ENCODE measurements around the gene LRRC4C.

Gene LRRC4C

GRCh38 chr11:41133023-41133422, 326.4 kb downstream of the LRRC4C start:
- in situ Hi-C loops (cut with MboI; ENCODE audit: low sequenced_read_pairs), result no loop called here

GRCh38 chr11:41121600-41121999, 337.9 kb downstream of the LRRC4C start:
- in situ Hi-C loops (cut with MboI; ENCODE audit: low sequenced_read_pairs), result no loop called here

- in situ Hi-C loops (cut with MboI; ENCODE audit: low sequenced_read_pairs), result no loop called here
Measured at GRCh38 chr11:41119484-41119883, 340.0 kb downstream of the LRRC4C start.

GRCh38 chr11:41118521-41118920, 340.9 kb downstream of the LRRC4C start:
- in situ Hi-C loops (cut with MboI; ENCODE audit: low sequenced_read_pairs), result no loop called here

GRCh38 chr11:41116970-41117369, 342.5 kb downstream of the LRRC4C start:
- in situ Hi-C loops (cut with MboI; ENCODE audit: low sequenced_read_pairs), result no loop called here

GRCh38 chr11:41115066-41115465, 344.4 kb downstream of the LRRC4C start:
- in situ Hi-C loops (cut with MboI; ENCODE audit: low sequenced_read_pairs), result no loop called here

GRCh38 chr11:41113160-41113559, 346.3 kb downstream of the LRRC4C start:
- in situ Hi-C loops (cut with MboI; ENCODE audit: low sequenced_read_pairs), result no loop called here

GRCh38 chr11:41110527-41110926, 348.9 kb downstream of the LRRC4C start:
- in situ Hi-C loops (cut with MboI; ENCODE audit: low sequenced_read_pairs), result no loop called here

GRCh38 chr11:41102471-41102870, 357.0 kb downstream of the LRRC4C start:
- in situ Hi-C loops (cut with MboI; ENCODE audit: low sequenced_read_pairs), result no loop called here

- in situ Hi-C loops (cut with MboI; ENCODE audit: low sequenced_read_pairs), result no loop called here
Measured at GRCh38 chr11:41099654-41100053, 359.8 kb downstream of the LRRC4C start.

- in situ Hi-C loops (cut with MboI; ENCODE audit: low sequenced_read_pairs), result no loop called here
Measured at GRCh38 chr11:41085123-41085522, 374.3 kb downstream of the LRRC4C start.

GRCh38 chr11:41081756-41082285, 377.6 kb downstream of the LRRC4C start:
- in situ Hi-C loops (cut with MboI; ENCODE audit: low sequenced_read_pairs), result no loop called here

GRCh38 chr11:41074318-41074717, 385.1 kb downstream of the LRRC4C start:
- in situ Hi-C loops (cut with MboI; ENCODE audit: low sequenced_read_pairs), result no loop called here

GRCh38 chr11:41065432-41065831, 394.0 kb downstream of the LRRC4C start:
- in situ Hi-C loops (cut with MboI; ENCODE audit: low sequenced_read_pairs), result no loop called here

GRCh38 chr11:41058138-41058537, 401.3 kb downstream of the LRRC4C start:
- in situ Hi-C loops (cut with MboI; ENCODE audit: low sequenced_read_pairs), result no loop called here

- in situ Hi-C loops (cut with MboI; ENCODE audit: low sequenced_read_pairs), result no loop called here
Measured at GRCh38 chr11:41056892-41057569, 402.4 kb downstream of the LRRC4C start.

- in situ Hi-C loops (cut with MboI; ENCODE audit: low sequenced_read_pairs), result no loop called here
Measured at GRCh38 chr11:41053894-41054293, 405.6 kb downstream of the LRRC4C start.

- in situ Hi-C loops (cut with MboI; ENCODE audit: low sequenced_read_pairs), result no loop called here
Measured at GRCh38 chr11:41051919-41052635, 407.4 kb downstream of the LRRC4C start.

GRCh38 chr11:41050791-41051190, 408.7 kb downstream of the LRRC4C start:
- in situ Hi-C loops (cut with MboI; ENCODE audit: low sequenced_read_pairs), result no loop called here

GRCh38 chr11:41047229-41047628, 412.2 kb downstream of the LRRC4C start:
- in situ Hi-C loops (cut with MboI; ENCODE audit: low sequenced_read_pairs), result no loop called here

- in situ Hi-C loops (cut with MboI; ENCODE audit: low sequenced_read_pairs), result no loop called here
Measured at GRCh38 chr11:41045266-41045665, 414.2 kb downstream of the LRRC4C start.

- in situ Hi-C loops (cut with MboI; ENCODE audit: low sequenced_read_pairs), result no loop called here
Measured at GRCh38 chr11:41044747-41045146, 414.7 kb downstream of the LRRC4C start.

Data from hTERT RPE-1 (cell line).